Middle frontal gyrus (tissue), 1 donor: Measurements from ENCODE around the gene NIN.

Experiments
- DNase-seq: peaks from one replicate; pipeline ENCODE4 v3.0.0-alpha.2; 2015; ENCODE audit warnings: low spot score; ENCODE audit errors: extremely low spot score

The NIN gene

GRCh38 chr14:50795142-50795541, 35.8 kb downstream of the NIN start:
- no peak for DNase-seq

- no peak for DNase-seq
Measured at GRCh38 chr14:50794068-50794645, 36.8 kb downstream of the NIN start.

- DNase-seq = no peak
Measured at GRCh38 chr14:50792634-50793068, 38.3 kb downstream of the NIN start.

GRCh38 chr14:50792051-50792477, 38.9 kb downstream of the NIN start:
- DNase-seq = no peak

- DNase-seq = no peak
Measured at GRCh38 chr14:50791201-50791600, 39.8 kb downstream of the NIN start.

GRCh38 chr14:50790589-50790988, 40.4 kb downstream of the NIN start:
- DNase-seq = no peak

- DNase-seq = no peak
Measured at GRCh38 chr14:50786751-50787464, 44.1 kb downstream of the NIN start.

- DNase-seq = no peak
Measured at GRCh38 chr14:50785457-50786063, 45.4 kb downstream of the NIN start.

GRCh38 chr14:50784683-50785456, 46.1 kb downstream of the NIN start:
- DNase-seq = no peak

- no peak for DNase-seq
Measured at GRCh38 chr14:50783563-50783962, 47.4 kb downstream of the NIN start.

GRCh38 chr14:50780393-50780792, 50.6 kb downstream of the NIN start:
- DNase-seq = no peak

GRCh38 chr14:50778721-50779483, 52.1 kb downstream of the NIN start:
- no peak for DNase-seq

GRCh38 chr14:50776522-50776921, 54.4 kb downstream of the NIN start:
- no peak for DNase-seq

- DNase-seq = no peak
Measured at GRCh38 chr14:50775357-50775756, 55.6 kb downstream of the NIN start.

GRCh38 chr14:50774542-50775267, 56.3 kb downstream of the NIN start:
- no peak for DNase-seq

- DNase-seq = no peak
Measured at GRCh38 chr14:50773632-50774541, 57.1 kb downstream of the NIN start.

GRCh38 chr14:50772412-50772811, 58.5 kb downstream of the NIN start:
- no peak for DNase-seq

- DNase-seq = no peak
Measured at GRCh38 chr14:50770586-50770985, 60.4 kb downstream of the NIN start.

- DNase-seq = no peak
Measured at GRCh38 chr14:50769863-50770500, 61.0 kb downstream of the NIN start.
